IMR-90 (cell line): Measurements from ENCODE around the gene WFDC12.

Experiments
- BHLHE40 ChIP-seq: fragments of 150-350 bp; IDR thresholded peaks from 2 replicates; pipeline ENCODE4 v1.6.1; 2016; ENCODE audit warnings: mild to moderate bottlenecking, low read depth, low read length
- CEBPB ChIP-seq: IDR thresholded peaks from 2 replicates; pipeline ENCODE4 v1.6.1; 2012; ENCODE audit warnings: low read depth, low read length, improper control_type of control experiment
- CTCF ChIP-seq: conservative IDR thresholded peaks from 2 replicates; pipeline ENCODE4 v1.5.1; 2012; ENCODE audit warnings: mild to moderate bottlenecking, low read depth, low read length, improper control_type of control experiment
- MAFK ChIP-seq: IDR thresholded peaks from 2 replicates; pipeline ENCODE4 v1.6.1; 2012; ENCODE audit warnings: low read depth, low read length, improper control_type of control experiment
- MXI1 ChIP-seq: IDR thresholded peaks from 2 replicates; pipeline ENCODE4 v1.6.1; 2012; ENCODE audit warnings: low read depth, mild to moderate bottlenecking, low read length, moderate library complexity, borderline replicate concordance
- NFE2L2 ChIP-seq: fragments of 150-350 bp; IDR thresholded peaks from 2 replicates; pipeline ENCODE4 v1.6.1; 2016; ENCODE audit warnings: low read depth, mild to moderate bottlenecking, low read length
- POLR2A ChIP-seq: IDR thresholded peaks from 2 replicates; pipeline ENCODE4 v1.6.1; 2012; ENCODE audit warnings: mild to moderate bottlenecking, low read depth, low read length
- RAD21 ChIP-seq: IDR thresholded peaks from 2 replicates; pipeline ENCODE4 v1.6.1; 2012; ENCODE audit warnings: low read length, improper control_type of control experiment
- RCOR1 ChIP-seq: IDR thresholded peaks from 2 replicates; pipeline ENCODE4 v1.6.1; 2012; ENCODE audit warnings: mild to moderate bottlenecking, low read length, improper control_type of control experiment; ENCODE audit not compliant: insufficient replicate concordance
- RFX5 ChIP-seq: IDR thresholded peaks from 2 replicates; pipeline ENCODE4 v1.8.0; 2012; ENCODE audit warnings: low read depth, mild to moderate bottlenecking, low read length, moderate library complexity
- SMC3 ChIP-seq: fragments of 150-350 bp; IDR thresholded peaks from 2 replicates; pipeline ENCODE4 v1.6.1; 2016; ENCODE audit warnings: low read depth, mild to moderate bottlenecking, antibody characterized with exemption, low read length, moderate library complexity
- USF2 ChIP-seq: fragments of 150-350 bp; IDR thresholded peaks from 2 replicates; pipeline ENCODE4 v1.6.1; 2017; ENCODE audit warnings: mild to moderate bottlenecking, antibody characterized with exemption, low read length, low read depth

- TF ChIP-seq POLR2A (no peak), CTCF (no peak), RFX5 (no peak), RCOR1 (no peak), MXI1 (no peak), NFE2L2 (no peak), USF2 (no peak), BHLHE40 (no peak), CEBPB (no peak), RAD21 (no peak), SMC3 (no peak), MAFK (no peak)
Observed at GRCh38 chr20:45164906-45165305, 40.6 kb upstream of the WFDC12 start.
